Ammon's horn (tissue), 1 donor: ENCODE results near the gene ACO1.
"Not testable (repeated sequence)": the region's sequence is repeated elsewhere in the genome, so short reads cannot be mapped to it uniquely, and the experiment has no call there.

Experiments
- DNase-seq: peaks from one replicate; pipeline ENCODE4 v3.0.0-alpha.2; 2016; ENCODE audit warnings: low spot score

The ACO1 gene

GRCh38 chr9:32384364-32385151 is at the start of gene ACO1:
Gene ACO1 (plus strand): TSS chr9:32384643. CDS start chr9:32405507, 20,864 bp downstream.
- DNase-seq = peak; percentile 92

- peak; percentile 28 for DNase-seq
These were observed 49.2 kb upstream of the ACO1 start for GRCh38 chr9:32334916-32335895.

- no peak for DNase-seq
These were observed 45.0 kb upstream of the ACO1 start for GRCh38 chr9:32339424-32339823.

GRCh38 chr9:32340361-32340760 is 44.1 kb upstream of the ACO1 start:
- no peak for DNase-seq

DNA sequence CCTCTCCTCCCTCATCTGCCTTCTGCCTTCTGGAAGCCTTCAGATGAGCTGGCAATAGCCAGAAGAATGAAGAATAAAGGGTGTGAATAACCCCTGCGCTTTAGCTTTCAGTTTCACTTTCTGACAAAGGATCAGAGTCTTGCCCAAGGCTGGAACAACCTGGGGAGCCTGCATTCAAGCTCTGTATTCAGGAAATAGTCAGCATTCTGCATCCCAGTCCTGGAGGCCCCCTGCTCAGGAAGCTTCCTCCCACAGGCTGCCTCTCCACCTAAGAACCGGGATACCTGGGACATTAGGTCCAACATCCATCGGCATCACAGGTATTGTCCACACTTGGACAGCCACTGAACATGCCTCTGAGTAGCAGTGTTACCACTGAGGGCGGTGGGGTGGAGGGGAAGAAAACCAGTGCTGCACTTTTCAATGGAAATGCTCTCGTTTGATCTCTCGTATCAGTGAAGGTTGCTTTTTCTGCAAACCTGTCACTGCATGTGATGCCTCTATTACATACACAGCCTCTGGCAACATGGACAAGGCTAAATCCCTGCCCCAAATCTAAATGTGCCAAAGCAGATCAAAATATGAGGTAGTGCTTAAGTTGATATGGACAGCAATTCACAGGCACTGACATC is 39.8 kb upstream of the ACO1 start:
- DNase-seq = no peak

- no peak for DNase-seq
These were observed 39.2 kb upstream of the ACO1 start for GRCh38 chr9:32345243-32345642.

GRCh38 chr9:32347571-32347970 is 36.9 kb upstream of the ACO1 start:
- DNase-seq = no peak

GRCh38 chr9:32348106-32348695 is 36.2 kb upstream of the ACO1 start:
- DNase-seq = no peak

DNA sequence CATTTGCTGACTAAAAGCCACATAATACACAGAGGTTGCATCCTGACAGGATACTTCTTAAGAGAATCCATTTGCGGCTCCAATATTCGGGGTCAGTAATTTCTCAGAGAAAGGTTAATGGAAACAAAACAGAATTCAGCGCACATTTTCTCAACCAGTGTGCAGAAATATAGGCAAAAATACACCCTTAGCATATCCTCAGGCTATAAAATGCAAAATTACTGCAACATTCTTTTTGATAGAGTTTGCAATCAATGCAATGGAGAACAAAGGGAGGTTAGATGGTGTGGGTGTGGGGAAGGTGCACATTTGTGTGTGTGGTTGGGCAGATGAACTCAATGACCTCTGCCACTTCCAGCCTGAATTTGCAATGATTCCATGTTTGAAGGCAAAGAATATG is 35.4 kb upstream of the ACO1 start:
- no peak for DNase-seq

GRCh38 chr9:32350682-32351081 is 33.8 kb upstream of the ACO1 start:
- DNase-seq = peak; percentile 8

GRCh38 chr9:32351845-32352244 is 32.6 kb upstream of the ACO1 start:
- no peak for DNase-seq

DNA sequence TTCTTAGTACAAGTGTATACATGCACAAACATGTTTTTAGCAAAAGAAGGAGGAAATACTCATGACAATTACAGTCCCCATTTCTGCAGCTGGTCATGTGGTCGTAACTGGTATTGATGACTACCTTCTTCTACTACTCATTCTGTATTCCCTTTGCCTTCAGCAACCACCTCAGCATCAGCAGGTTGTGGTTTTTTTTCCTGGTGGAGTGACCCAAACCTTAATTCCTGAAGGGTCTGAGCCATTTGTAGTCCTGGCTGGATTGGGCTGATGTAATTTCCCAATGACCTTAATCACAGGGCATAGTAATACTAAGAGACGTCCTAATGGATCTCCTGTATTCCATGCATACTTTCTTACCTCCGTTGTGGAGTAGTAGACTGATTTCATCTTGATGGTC is 31.0 kb upstream of the ACO1 start:
- not testable (repeated sequence) for DNase-seq

DNA sequence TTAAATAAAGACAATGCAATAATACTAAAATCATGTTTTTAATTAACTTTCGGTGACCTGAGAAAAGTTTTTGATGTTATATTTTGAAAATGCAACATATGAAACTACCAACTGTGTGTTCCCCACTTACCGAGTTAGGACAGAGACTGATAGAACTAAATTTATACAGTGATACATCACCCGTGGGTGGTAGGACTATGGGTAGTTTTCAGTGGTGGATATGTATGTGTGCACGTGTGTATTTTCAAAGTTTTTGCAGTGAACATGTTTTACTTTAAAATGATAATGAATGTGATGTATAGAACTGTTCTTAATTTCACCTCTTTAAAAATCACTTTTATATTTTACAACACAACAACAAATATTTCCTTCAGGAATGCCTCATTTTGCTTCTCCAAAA is 25.0 kb upstream of the ACO1 start:
- no peak for DNase-seq

DNA sequence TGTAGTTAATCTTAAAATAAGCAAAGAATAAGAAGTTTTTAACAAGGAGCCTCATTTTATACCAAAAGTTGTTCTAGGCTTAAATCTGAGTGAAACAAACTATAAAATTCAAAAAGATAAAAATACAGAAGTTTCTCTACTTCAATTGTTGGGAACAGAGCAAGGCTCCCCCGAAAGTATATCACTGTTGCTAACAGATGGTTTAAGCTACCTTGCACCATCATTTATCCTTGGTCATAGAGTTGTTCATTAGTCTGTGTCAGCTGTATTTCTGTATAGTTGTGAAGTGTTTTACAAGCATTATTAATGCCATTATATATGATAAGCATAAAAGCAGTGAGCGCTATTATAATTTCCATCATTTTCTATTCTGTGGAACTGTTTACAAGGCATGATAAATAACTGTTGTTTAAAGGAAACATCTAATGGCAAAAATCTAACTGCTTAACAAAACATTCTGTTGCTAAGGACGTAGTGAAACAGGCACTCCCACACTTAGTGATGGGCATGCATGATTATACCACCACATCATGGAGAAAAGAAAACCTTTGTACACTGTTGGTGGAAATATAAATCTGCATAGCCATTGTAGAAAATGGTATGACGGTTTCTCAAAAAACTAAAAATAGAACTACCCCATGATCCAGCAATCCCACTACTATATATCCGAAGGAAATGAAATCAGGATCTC is 23.3 kb upstream of the ACO1 start:
- no peak for DNase-seq

GRCh38 chr9:32371279-32371678 is 13.2 kb upstream of the ACO1 start:
- no peak for DNase-seq

DNA sequence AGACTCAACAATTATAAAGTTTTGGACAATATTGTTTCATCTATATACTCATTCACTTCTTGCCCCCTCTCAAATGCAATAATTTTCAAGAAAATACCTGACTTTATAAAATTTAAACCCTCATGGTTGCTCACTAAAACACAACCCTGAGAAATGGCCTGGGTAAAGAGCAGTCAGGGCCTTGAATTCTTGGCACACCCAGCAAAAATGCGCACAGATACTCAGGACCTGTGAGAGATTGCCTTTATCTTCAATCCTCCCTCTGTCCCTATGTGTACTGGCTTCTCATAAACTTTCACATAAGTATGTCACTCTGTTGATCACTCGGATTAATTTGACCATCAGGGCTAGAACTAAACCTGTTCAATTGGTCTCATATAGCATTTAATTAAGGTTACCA is 12.8 kb upstream of the ACO1 start:
- no peak for DNase-seq

DNA sequence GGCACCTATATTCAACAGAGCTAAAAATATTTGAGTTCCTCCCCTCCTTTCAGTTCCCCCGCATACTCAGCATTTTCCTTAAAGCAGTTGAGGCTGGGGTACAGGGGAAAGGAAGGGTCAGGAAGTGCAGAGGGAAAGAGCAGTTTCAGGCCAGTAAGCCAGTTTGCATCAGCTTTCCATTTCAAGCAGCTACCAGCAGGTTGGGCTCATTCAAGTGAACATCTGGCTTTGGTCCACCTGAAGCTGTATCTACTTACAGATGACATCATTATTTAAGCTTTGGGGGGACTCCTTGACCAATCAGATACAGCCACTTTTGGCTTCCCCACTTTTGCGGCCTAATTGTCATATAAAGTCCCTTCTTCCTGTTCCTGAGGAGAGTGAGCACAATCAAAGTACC is 8.2 kb upstream of the ACO1 start:
- DNase-seq = no peak

DNA sequence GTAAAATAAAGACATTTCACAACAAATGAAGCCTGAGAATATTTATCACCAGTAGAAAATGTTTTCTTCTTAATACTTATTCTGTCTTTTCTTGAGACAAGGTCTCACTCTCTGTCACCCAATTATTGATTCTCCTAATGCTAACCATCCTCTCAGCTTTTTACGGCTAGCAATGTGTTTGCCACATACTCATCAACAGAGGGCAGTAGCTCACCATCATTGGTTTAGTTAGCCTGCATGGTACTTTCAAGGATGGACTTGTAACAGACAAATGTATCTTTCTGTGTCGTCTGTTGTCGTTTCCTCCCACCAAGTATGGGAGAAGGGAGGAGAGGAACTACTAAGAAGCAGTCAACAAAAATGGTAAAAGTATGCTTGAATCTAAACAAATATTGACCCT is 5.9 kb upstream of the ACO1 start:
- DNase-seq = peak; percentile 92

DNA sequence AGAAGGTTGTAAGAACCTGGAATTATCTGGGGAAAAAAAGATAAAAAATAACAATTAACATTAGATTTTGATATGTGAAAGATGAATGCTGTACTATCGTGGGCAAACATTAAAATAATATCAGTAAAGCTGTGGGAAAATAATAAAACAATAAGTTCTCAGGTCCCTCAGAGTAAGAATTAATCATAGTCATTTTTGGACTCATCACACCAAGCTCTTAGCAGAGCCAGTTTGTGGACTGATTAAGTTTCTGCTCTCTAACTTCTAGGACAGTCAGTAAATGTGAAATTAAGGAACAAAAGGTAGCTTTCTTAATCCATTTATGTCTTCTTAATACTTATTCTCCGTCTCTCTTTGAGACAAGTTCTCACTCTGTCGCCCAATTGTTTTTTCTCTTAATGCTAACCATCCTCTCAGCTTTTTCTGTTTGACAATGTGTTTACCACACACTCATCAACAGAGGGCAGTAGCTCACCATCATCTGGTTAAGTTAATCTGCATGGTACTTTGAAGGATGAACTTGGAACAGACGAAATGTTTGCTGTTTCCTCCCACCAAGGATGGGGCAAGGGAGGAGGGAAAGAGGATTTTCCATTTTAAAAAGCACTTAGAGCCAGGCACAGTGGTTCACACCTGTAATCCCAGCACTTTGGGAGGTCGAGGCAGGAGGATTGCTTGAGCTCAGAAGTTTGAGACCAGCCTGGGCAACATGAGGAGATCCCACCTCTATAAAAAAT is 5.3 kb upstream of the ACO1 start:
- DNase-seq = peak; percentile 91

DNA sequence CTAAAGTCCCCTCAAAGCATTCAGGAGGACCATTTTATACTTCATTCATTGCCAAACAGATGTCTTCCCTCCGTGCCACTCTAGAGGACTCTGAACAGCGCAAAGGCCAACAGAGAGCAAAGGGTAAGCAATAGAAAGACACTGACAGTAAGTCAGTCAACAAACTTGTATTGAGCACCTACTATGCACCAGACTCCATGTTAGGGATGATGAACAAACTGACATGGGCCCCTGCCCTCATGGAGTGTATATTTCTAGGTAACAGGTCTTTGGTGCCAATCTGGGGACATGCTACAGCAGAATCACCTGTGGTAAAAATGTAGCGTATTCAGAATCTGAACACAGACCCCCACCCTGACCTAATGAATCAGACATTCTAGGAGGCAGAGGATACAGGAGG is 3.5 kb upstream of the ACO1 start:
- no peak for DNase-seq
